ENCODE measurements around the gene TNS2. TPM values are rescaled to one million over a fixed set of nuclear protein-coding genes. Genes with fewer than 3 reads are reported as not detected.

Gene TNS2
- total and polyA plus RNA-seq, 2 of the 13 experiments (the other 11 are each of a cell fraction or from before 2014, with no cell fraction given), result 8.9 to 20.4 TPM

GRCh38 chr12:53005986-53006809 is 43.7 kb upstream of the TNS2 start, which contains the start of gene EIF4B (continued):
- TF ChIP-seq ZNF670 (CRISPR knock-in tag; IDR thresholded peaks at IDR 0.05; ENCODE audit: borderline replicate concordance), result peak; percentile 82; the same call in 1 of the 2 replicates
- TF ChIP-seq ZBTB14 (CRISPR knock-in tag; IDR thresholded peaks at IDR 0.05), result no peak
- no peak for TF ChIP-seq STAT5B (CRISPR knock-in tag; IDR thresholded peaks at IDR 0.05)
- peak; percentile 79; the same call in 1 of the 2 replicates for TF ChIP-seq POGK (CRISPR knock-in tag; conservative IDR thresholded peaks at IDR 0.05)
- no peak for TF ChIP-seq PTBP1 (IDR thresholded peaks at IDR 0.05; ENCODE audit: low read depth, low read length, poor library complexity, severe bottlenecking)
- no peak for TF ChIP-seq MAF1 (CRISPR knock-in tag; IDR thresholded peaks at IDR 0.05; ENCODE audit: borderline replicate concordance)
- 0 out of 2 replicates have a peak, but pooled peaks have one; percentile 71 for TF ChIP-seq ZNF367 (CRISPR knock-in tag; IDR thresholded peaks at IDR 0.05; ENCODE audit: borderline replicate concordance)
- TF ChIP-seq ZNF3 (CRISPR knock-in tag; IDR thresholded peaks at IDR 0.05), result 0 out of 2 replicates have a peak, but pooled peaks have one; percentile 42
- no peak for TF ChIP-seq TP53 (CRISPR knock-in tag; conservative IDR thresholded peaks at IDR 0.05)
- TF ChIP-seq ZNF264 (CRISPR knock-in tag; IDR thresholded peaks at IDR 0.05), result no peak
- TF ChIP-seq ZBTB7B (CRISPR knock-in tag; IDR thresholded peaks at IDR 0.05), result no peak
- peak; percentile 69; the same call in 1 of the 2 replicates for TF ChIP-seq FOXC1 (CRISPR knock-in tag; IDR thresholded peaks at IDR 0.05; ENCODE audit: borderline replicate concordance)
- TF ChIP-seq EHMT2 (IDR thresholded peaks at IDR 0.05; ENCODE audit: borderline replicate concordance, low read depth, low read length), result no peak
- TF ChIP-seq AHR (CRISPR knock-in tag; IDR thresholded peaks at IDR 0.05), result peak; percentile 17; the same call in 1 of the 2 replicates
- no peak for TF ChIP-seq DNMT1 (CRISPR knock-in tag; IDR thresholded peaks at IDR 0.05)
- TF ChIP-seq CREM (IDR thresholded peaks at IDR 0.05), result peak; percentile 79; the same call in 1 of the 2 replicates
- no peak; the same call in 1 of the 2 replicates for TF ChIP-seq CREM (CRISPR knock-in tag; IDR thresholded peaks at IDR 0.05)
- TF ChIP-seq IKZF5 (CRISPR knock-in tag; IDR thresholded peaks at IDR 0.05), result peak; percentile 70; the same call in 1 of the 2 replicates
- no peak for TF ChIP-seq SUZ12 (IDR thresholded peaks at IDR 0.05; ENCODE audit: low read depth, low read length)
- TF ChIP-seq ESRRA (CRISPR knock-in tag; IDR thresholded peaks at IDR 0.05; ENCODE audit: low read depth), result no peak
- peak; percentile 82 for TF ChIP-seq SIN3A (IDR thresholded peaks at IDR 0.05; ENCODE audit: borderline replicate concordance, low read depth, low read length)
- no peak for TF ChIP-seq ZNF564 (CRISPR knock-in tag; IDR thresholded peaks at IDR 0.05)
- TF ChIP-seq E2F1 (CRISPR knock-in tag; IDR thresholded peaks at IDR 0.05), result peak; percentile 58; the same call in 1 of the 2 replicates
- no peak for TF ChIP-seq ZNF576 (CRISPR knock-in tag; IDR thresholded peaks at IDR 0.05)

Measured in HepG2 (cell line).